ENCODE results near the gene NKAIN2. TPM values are rescaled to one million over a fixed set of nuclear protein-coding genes. Genes with fewer than 3 reads are reported as not detected.

NKAIN2 gene
- total RNA-seq, 1 experiment from 2014 or later, result 0.23 TPM

GRCh38 chr6:124758663-124759062, 955.0 kb downstream of the NKAIN2 start:
- no peak for DNase-seq (ENCODE audit: low spot score)

- DNase-seq (ENCODE audit: low spot score), result no peak
Measured at GRCh38 chr6:124765280-124765679, 961.6 kb downstream of the NKAIN2 start.

GRCh38 chr6:124768224-124768623, 964.6 kb downstream of the NKAIN2 start:
- no peak for DNase-seq (ENCODE audit: low spot score)

- DNase-seq (ENCODE audit: low spot score), result no peak
Measured at GRCh38 chr6:124769811-124770544, 966.3 kb downstream of the NKAIN2 start.

GRCh38 chr6:124770784-124771183, 967.1 kb downstream of the NKAIN2 start:
- DNase-seq (ENCODE audit: low spot score), result no peak

GRCh38 chr6:124772733-124773319, 969.2 kb downstream of the NKAIN2 start:
- DNase-seq (ENCODE audit: low spot score), result no peak

GRCh38 chr6:124775121-124775520, 971.5 kb downstream of the NKAIN2 start:
- DNase-seq (ENCODE audit: low spot score), result no peak

- no peak for DNase-seq (ENCODE audit: low spot score)
Measured at GRCh38 chr6:124777863-124778262, 974.2 kb downstream of the NKAIN2 start.

GRCh38 chr6:124780623-124781022, 977.0 kb downstream of the NKAIN2 start:
- DNase-seq (ENCODE audit: low spot score), result no peak

GRCh38 chr6:124783344-124783743, 979.7 kb downstream of the NKAIN2 start:
- no peak for DNase-seq (ENCODE audit: low spot score)

GRCh38 chr6:124791156-124791555, 987.5 kb downstream of the NKAIN2 start:
- no peak for DNase-seq (ENCODE audit: low spot score)

- DNase-seq (ENCODE audit: low spot score), result no peak
Measured at GRCh38 chr6:124792386-124792785, 988.7 kb downstream of the NKAIN2 start.

- no peak for DNase-seq (ENCODE audit: low spot score)
Measured at GRCh38 chr6:124793398-124793797, 989.7 kb downstream of the NKAIN2 start.

- peak; percentile 42 for DNase-seq (ENCODE audit: low spot score)
Measured at GRCh38 chr6:124795643-124796463, 992.2 kb downstream of the NKAIN2 start.

GRCh38 chr6:124796464-124796970, 992.9 kb downstream of the NKAIN2 start:
- no peak for DNase-seq (ENCODE audit: low spot score)

- no peak for DNase-seq (ENCODE audit: low spot score)
Measured at GRCh38 chr6:124797224-124797623, 993.6 kb downstream of the NKAIN2 start.

- no peak for DNase-seq (ENCODE audit: low spot score)
Measured at GRCh38 chr6:124798942-124799496, 995.4 kb downstream of the NKAIN2 start.

- DNase-seq (ENCODE audit: low spot score), result no peak
Measured at GRCh38 chr6:124799638-124800037, 996.0 kb downstream of the NKAIN2 start.

GRCh38 chr6:124800222-124800621, 996.6 kb downstream of the NKAIN2 start:
- DNase-seq (ENCODE audit: low spot score), result no peak

GRCh38 chr6:124812067-124812466, 1008.4 kb downstream of the NKAIN2 start:
- no peak for DNase-seq (ENCODE audit: low spot score)

GRCh38 chr6:124819346-124819745, 1015.7 kb downstream of the NKAIN2 start:
- DNase-seq (ENCODE audit: low spot score), result no peak

GRCh38 chr6:124822204-124822613, 1018.5 kb downstream of the NKAIN2 start:
- DNase-seq (ENCODE audit: low spot score), result no peak
